Suprapubic skin (tissue), 4 donors: ENCODE results near the gene MIER2. TPM values are rescaled to one million over a fixed set of nuclear protein-coding genes. Genes with fewer than 3 reads are reported as not detected.
"Not testable (repeated sequence)": the region's sequence is repeated elsewhere in the genome, so short reads cannot be mapped to it uniquely, and the experiment has no call there.

Experiments used
- DNase-seq, 2 donors: peaks; one replicate each; pipeline ENCODE4 v3.0.0-alpha.2; 2019; ENCODE audit warnings: low spot score in 2 of 2
- H3K27ac ChIP-seq: fragments of 200-600 bp; sonication (generic); one replicate; pipeline ENCODE4 v1.5.1; 2019
- H3K27me3 ChIP-seq: fragments of 200-600 bp; sonication (generic); one replicate; pipeline ENCODE4 v1.5.1; 2019
- H3K36me3 ChIP-seq: fragments of 200-600 bp; sonication (generic); one replicate; pipeline ENCODE4 v1.5.1; 2019
- H3K4me1 ChIP-seq: fragments of 200-600 bp; sonication (generic); one replicate; pipeline ENCODE4 v1.5.1; 2019
- H3K4me3 ChIP-seq: fragments of 200-600 bp; sonication (generic); one replicate; pipeline ENCODE4 v1.5.1; 2019; ENCODE audit warnings: mild to moderate bottlenecking
- H3K9me3 ChIP-seq: fragments of 200-600 bp; sonication (generic); one replicate; pipeline ENCODE4 v1.5.1; 2019
- CTCF ChIP-seq, 2 donors: fragments of 200-600 bp in 1 of 2; fragments of 450-650 bp in 1 of 2; sonication (generic) in 1 of 2; IDR thresholded peaks; one replicate each; pipeline ENCODE4 v1.5.1; 2016 to 2019; ENCODE audit warnings: antibody characterized with exemption in 2 of 2, mild to moderate bottlenecking in 1 of 2, moderate library complexity in 1 of 2
- EP300 ChIP-seq: sonication (generic); formaldehyde crosslinking; IDR thresholded peaks from one replicate; pipeline ENCODE4 v1.6.1; 2017; ENCODE audit warnings: antibody characterized with exemption
- POLR2A ChIP-seq, 2 donors: fragments of 450-650 bp; IDR thresholded peaks; one replicate each; pipeline ENCODE4 v1.6.1; 2017; ENCODE audit warnings: antibody characterized with exemption in 2 of 2, mild to moderate bottlenecking in 2 of 2, moderate library complexity in 2 of 2
- POLR2AphosphoS5 ChIP-seq, 3 donors: sonication (generic); formaldehyde crosslinking; IDR thresholded peaks; one replicate each; pipeline ENCODE4 v1.6.1; 2017; ENCODE audit warnings: antibody characterized with exemption in 3 of 3
- WGBS: methylation state at CpG from one replicate; pipeline ENCODE4 v1.1.5; 2018; 5-methylcytosine and 5-hydroxymethylcytosine counted together
- total RNA-seq, 4 donors: library from RNA; depleted of rRNA; stranded (reverse); fragments of >200 nt; gene quantifications; one replicate each; pipeline ENCODE4 v1.1.0, GENCODE V29; 2016

MIER2 gene
- total RNA-seq, 4 donors from 2014 or later: 17.5 to 55.7 (median 44.8) TPM

GRCh38 chr19:273393-273792 is 71.2 kb downstream of the MIER2 start:
- H3K9me3 ChIP-seq: no peaks in the 10 kb centered on the region
- H3K36me3 ChIP-seq: no peaks in the 10 kb centered on the region
- DNase-seq: no peak
- H3K27me3 ChIP-seq: peaks cover 31% of the 10 kb centered on the region
- H3K4me1 ChIP-seq: no peaks in the 10 kb centered on the region
- no peak overlapping the region for H3K27ac ChIP-seq
- H3K4me3 ChIP-seq: no peak overlapping the region
- TF ChIP-seq CTCF (IDR thresholded peaks at IDR 0.05) (no peak), POLR2A (IDR thresholded peaks at IDR 0.05) (no peak), EP300 (no peak), POLR2AphosphoS5 (IDR thresholded peaks at IDR 0.05) (no peak)
- 86% methylated on average over 6 of the region's 6 CpGs for WGBS

DNA sequence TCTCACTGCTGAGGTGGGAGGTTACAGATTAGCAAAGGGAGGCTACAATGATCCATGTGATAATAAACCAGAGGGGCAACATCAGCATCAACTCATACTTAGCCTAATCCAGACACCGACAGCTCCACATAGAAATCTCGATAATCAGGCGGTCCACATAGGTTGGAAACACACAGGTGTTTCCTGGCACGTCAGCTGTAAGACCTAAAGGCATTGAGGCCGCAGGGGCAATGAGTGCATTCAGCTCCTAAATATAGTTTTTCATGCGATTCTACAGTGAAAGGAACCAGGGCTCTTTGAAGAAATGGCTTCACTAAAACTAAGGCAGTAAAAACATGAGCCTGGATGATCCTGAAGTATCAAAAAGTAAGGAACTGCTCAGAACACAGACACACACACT is 72.7 kb downstream of the MIER2 start:
- Histone ChIP-seq H3K27me3 (peaks cover 29% of the 10 kb centered on the region), H3K36me3 (no peaks in the 10 kb centered on the region), H3K4me1 (peaks cover 8% of the 10 kb centered on the region), H3K4me3 (no peak overlapping the region), H3K9me3 (no peaks in the 10 kb centered on the region), H3K27ac (no peak overlapping the region)
- TF ChIP-seq CTCF (IDR thresholded peaks at IDR 0.05) (no peak), POLR2AphosphoS5 (IDR thresholded peaks at IDR 0.05) (no peak), EP300 (no peak), POLR2A (IDR thresholded peaks at IDR 0.05) (no peak)
- no peak for DNase-seq
- WGBS: 68% methylated on average over 6 of the region's 6 CpGs

- 89% methylated on average over 5 of the region's 12 CpGs for WGBS
- H3K36me3 ChIP-seq, H3K9me3 ChIP-seq: not testable (repeated sequence)
Measured at GRCh38 chr19:270766-271318, 73.8 kb downstream of the MIER2 start.

GRCh38 chr19:269241-269640 is 75.4 kb downstream of the MIER2 start:
- Histone ChIP-seq H3K27me3 (peaks cover 42% of the 10 kb centered on the region), H3K4me1 (peaks cover 10% of the 10 kb centered on the region), H3K27ac (no peak overlapping the region), H3K9me3 (no peaks in the 10 kb centered on the region), H3K4me3 (no peak overlapping the region), H3K36me3 (no peaks in the 10 kb centered on the region)
- TF ChIP-seq EP300 (no peak), POLR2AphosphoS5 (IDR thresholded peaks at IDR 0.05) (no peak), POLR2A (IDR thresholded peaks at IDR 0.05) (no peak)
- no peak for DNase-seq

More at GRCh38 chr19:270766-271318, 73.8 kb downstream of the MIER2 start:
- H3K4me3 ChIP-seq, DNase-seq, H3K4me1 ChIP-seq, H3K27ac ChIP-seq: not testable (repeated sequence)
- peaks cover 31% of the 10 kb centered on the region for H3K27me3 ChIP-seq

DNA sequence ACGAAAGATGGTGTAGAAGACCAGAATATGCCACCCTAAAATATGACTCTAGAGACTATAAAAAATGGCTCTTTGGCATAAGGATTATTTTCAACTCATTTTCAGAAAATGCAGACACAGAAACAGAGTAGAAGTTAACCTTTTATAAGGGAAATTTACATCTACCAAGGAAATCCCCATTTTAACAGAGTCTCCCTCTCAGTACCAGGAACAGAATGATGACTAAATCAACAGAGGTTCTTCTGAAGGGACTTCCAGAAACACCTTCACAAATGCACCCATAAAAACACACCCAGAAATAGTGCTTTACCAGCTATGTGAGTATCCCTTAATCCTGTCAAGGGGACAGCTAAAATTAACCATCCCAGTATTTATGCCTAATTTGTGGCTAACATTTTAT is 82.5 kb downstream of the MIER2 start:
- H3K27me3 ChIP-seq: peaks cover 32% of the 10 kb centered on the region
- no peak for DNase-seq
- WGBS: 76% methylated on average over 1 of the region's 1 CpG

DNA sequence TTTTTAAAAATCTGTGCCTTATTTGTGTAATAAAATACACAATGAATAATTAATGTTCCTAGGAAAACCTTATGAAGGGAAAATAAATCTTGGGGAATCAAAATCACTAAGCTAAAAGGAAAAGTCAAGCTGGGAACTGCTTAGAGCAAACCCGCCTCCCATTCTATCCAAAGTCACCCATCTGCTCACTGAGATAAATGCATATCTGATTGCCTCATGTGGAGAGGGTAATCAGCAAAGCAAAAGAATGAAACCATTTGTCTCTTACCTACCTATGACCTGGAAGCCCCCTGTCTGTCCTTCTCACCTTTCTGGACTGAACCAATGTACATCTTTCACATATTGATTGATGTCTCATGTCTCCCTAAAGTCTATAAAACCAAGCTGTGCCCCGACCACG is 87.8 kb downstream of the MIER2 start:
- H3K27me3 ChIP-seq: peaks cover 11% of the 10 kb centered on the region
- not testable (repeated sequence) for H3K4me3 ChIP-seq, H3K9me3 ChIP-seq, DNase-seq, H3K27ac ChIP-seq, H3K36me3 ChIP-seq, H3K4me1 ChIP-seq
- 63% methylated on average over 3 of the region's 3 CpGs for WGBS

More for the DNA sequence above, 82.5 kb downstream of the MIER2 start:
- TF ChIP-seq CTCF (IDR thresholded peaks at IDR 0.05) (no peak), POLR2A (IDR thresholded peaks at IDR 0.05) (no peak), POLR2AphosphoS5 (IDR thresholded peaks at IDR 0.05) (no peak), EP300 (no peak)
- Histone ChIP-seq H3K4me3 (no peak overlapping the region), H3K4me1 (peaks cover 5% of the 10 kb centered on the region), H3K36me3 (no peaks in the 10 kb centered on the region), H3K27ac (no peak overlapping the region), H3K9me3 (no peaks in the 10 kb centered on the region)

Other genes starting within 250 kb of the MIER2 start
- gene OR4F17, start 237.7 kb downstream of the MIER2 start, total RNA-seq: not detected
- 100 to 1,000 TPM in 3 of 4 donors, 10 to 100 TPM in 1; 75.9 to 114 (median 109) TPM for gene PLPP2, start 53.4 kb downstream of the MIER2 start, total RNA-seq
- 1 to 10 TPM in 1 of 4 donors, under 1 TPM in 3; 0.13 to 2.3 (median 0.52) TPM for gene C2CD4C, start 64.4 kb upstream of the MIER2 start, total RNA-seq
- gene SHC2, start 116.2 kb upstream of the MIER2 start, total RNA-seq: 10 to 100 TPM; 16.3 to 40.7 (median 19.6) TPM
- gene MADCAM1, start 151.7 kb upstream of the MIER2 start, total RNA-seq: under 1 TPM in 1 of 4 donors, not detected in 3; 0.64 TPM
- 10 to 100 TPM; 10.8 to 23.3 (median 20.9) TPM for gene TPGS1, start 162.7 kb upstream of the MIER2 start, total RNA-seq
- gene CDC34, start 187.0 kb upstream of the MIER2 start, total RNA-seq: 10 to 100 TPM; 48.3 to 90.3 (median 72.9) TPM
- gene GZMM, start 199.3 kb upstream of the MIER2 start, total RNA-seq: under 1 TPM in 1 of 4 donors, not detected in 3; 0.97 TPM
- gene BSG, start 227.8 kb upstream of the MIER2 start, total RNA-seq: 100 to 1,000 TPM; 265 to 314 (median 285) TPM
- 1 to 10 TPM in 1 of 4 donors, under 1 TPM in 3; 0.11 to 1.7 (median 0.81) TPM for gene HCN2, start 245.1 kb upstream of the MIER2 start, total RNA-seq